HK-2 (cell line): ENCODE measurements around the gene SUPT3H.

ENCODE experiments used
- DNase-seq: peaks from one replicate; pipeline ENCODE4 v3.0.0-alpha.2; 2018; ENCODE audit not compliant: unreplicated experiment

Gene SUPT3H

DNA sequence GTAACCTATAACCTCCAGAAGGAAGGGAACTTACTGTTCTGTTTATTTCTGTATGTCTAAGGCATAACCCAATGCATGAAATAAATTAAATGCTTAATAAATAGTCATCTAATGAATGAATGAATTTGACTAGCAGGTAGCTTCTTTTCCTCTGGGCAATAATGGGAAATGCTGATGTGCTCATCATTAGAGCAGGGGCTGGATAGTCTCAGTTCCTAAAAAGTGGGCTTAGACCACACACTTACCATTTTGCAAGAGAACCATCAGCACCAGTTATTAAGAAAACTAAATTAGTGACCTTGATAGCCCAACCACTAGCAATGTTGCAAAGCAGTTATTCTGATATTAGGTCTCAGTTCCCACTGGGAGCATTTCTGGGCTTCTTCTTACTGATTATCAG, 540.5 kb downstream of the SUPT3H start:
- no peak for DNase-seq

DNA sequence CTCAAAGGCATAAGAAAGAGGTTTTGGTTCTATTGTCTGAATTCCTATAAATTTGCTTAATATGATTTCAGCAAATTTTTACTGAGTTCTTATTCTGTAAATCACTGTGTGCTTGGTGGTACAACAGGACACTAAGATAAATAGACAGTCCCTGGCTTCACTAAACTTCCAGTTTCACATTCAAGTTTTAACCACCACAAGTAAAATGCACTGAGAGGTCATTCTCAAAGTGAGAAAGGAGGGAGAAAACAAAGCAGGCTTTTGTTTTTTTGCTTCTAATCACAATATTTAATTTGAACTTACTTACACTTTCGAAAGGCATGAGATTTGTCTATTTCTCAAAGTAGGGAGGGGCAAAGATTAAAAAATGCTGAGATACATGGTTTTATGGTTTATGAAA, 544.5 kb downstream of the SUPT3H start:
- DNase-seq = no peak

DNA sequence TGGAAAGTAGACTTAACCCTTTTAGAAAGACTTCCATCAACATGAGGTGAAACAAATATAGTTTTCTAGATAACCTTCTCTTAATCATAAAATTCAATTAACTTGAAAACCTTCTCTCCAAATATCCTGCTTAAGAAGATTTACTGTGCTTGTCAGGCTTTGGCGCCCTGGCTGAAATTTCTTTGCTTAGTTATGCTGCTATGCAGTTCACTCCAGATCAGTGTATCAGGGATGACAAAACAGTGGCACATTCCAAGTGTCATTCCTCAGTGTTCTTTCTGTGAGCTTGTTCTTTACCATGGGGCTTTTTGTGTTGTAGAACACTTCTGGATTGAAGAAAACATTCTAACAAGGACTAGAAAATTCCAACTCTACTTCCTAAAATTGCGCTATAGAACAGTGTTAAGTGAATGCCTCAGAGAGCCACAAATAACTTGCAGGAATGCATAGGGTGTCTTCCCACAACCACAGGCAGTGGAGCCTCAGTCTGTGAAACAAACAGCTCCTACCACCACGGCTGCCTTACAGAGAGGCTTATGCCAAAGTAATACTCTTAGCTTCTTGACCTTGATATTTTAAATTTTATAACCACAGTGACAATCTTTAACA, 546.6 kb downstream of the SUPT3H start:
- no peak for DNase-seq

GRCh38 chr6:44829836-44830235, 547.9 kb downstream of the SUPT3H start:
- DNase-seq = no peak

DNA sequence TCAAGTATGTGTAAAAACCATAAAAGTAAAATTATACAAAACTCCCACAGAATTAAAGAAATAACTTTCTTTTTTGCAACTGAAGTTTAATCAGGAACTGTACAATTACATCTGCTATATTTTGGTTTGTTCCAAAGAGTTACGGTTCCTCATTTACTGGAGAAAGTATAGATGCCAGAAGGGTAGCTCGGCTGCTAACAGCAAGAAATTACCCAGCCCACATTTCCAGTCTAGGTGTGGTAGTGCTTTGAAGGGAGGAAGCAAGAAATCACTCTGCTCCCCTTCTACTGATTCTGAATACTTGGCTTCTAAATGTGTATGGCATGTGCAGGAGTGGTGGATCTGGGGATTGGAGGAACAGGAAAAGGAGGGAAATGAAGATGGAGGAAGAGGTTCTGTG, 549.0 kb downstream of the SUPT3H start:
- DNase-seq = no peak

DNA sequence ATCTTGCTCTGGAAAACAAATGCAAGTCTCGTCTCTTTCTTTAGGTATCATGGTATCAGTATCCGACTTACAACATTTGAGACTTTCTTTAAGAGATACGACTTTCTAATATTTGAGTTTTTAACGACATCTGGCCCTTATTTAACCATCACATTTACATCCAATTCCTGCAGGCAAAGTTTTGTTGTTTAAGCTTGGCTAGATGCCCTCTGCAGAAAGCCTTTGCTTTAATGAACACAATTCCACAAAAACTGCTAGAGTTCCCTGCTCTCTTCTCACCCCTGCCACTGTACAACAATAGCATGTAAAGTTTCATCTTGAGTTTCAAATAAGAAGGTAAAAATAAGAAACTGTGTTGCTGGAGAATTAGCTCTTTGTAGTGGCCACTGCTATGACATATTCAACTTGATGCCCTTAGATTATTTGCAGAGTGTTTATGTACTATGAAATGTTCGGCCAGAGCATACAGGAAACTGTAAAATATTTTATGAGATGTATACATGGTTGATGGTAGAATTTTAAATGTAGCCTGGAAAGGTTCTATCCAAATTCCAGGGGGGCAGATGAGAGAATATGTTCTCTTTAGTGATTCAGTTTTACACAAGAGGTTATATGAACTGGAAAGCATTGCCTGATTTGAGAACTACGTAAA, 551.6 kb downstream of the SUPT3H start:
- DNase-seq = no peak

DNA sequence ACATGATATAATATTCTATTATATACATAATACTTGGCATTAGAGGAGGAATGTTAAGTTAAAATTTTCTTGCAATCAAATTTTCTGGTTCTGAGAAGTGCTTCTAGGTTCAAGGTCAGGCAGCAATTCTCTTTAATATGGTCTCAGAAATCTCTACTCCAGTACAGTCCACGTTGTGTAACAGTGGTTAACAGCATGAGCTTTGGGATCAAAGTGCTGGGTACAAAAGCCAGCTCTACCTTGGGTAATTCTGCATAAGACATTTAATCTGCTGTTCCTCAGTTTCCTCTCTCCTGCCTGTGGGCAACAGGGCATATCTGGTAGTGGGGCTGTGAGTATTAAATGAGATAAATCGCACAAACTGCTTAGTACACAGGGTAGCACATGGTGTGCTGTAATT, 552.5 kb downstream of the SUPT3H start:
- DNase-seq = no peak

DNA sequence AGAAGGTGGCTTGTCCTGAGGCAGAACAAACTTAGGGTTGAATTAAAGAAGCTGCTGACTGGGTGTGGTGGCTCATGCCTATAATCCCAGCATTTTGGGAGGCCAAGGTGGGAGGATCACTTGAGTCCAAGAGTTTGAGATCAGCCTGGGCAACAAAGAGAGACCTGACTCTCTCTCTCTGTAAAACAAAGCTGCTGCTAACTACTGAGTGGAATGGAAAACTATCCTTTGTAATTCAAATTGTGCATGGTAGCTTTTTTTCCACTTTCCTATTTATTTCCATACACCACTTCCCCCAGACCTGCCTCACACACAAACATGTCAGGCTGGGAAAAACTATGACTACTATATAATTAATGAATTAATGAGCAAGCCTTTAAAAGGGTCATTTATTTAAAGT, 553.2 kb downstream of the SUPT3H start:
- no peak for DNase-seq

DNA sequence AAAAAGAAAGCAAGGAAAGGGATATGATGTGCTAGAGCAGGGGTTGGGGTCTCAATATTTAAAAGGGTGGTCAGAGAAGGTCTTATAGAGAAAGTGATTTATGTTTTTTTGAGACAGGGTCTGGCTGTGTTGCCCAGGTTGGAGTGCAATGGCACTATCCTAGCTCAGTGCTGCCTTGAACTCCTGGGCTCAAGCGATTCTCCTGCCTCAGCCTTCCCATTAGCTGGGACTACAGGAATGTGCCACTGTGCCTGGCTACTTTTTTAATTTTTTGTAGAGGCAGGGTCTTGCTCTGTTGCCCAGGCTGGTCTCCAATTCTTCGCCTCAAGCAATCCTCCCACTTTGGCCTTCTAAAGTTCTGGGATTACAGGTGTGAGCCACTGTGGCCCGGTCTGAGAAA, 557.0 kb downstream of the SUPT3H start:
- no peak for DNase-seq

DNA sequence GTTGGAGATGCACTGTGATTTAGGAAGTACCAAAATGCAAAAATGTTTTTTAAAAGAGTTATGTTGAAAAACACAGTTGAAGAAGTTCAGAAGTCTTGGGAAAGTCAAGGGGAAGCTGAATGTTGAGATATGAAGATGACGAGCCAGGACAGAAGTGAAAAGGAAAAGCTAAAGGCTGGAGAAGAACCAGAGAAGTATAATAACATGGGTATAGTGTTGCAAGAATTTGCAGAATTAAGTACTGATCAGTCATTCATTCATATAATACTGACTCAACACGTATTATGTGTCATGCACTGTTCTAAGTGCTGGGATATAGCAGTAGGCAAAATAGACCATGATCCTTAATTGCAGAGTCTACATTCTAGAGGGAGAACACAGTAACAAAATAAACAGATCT, 557.4 kb downstream of the SUPT3H start:
- DNase-seq = no peak

DNA sequence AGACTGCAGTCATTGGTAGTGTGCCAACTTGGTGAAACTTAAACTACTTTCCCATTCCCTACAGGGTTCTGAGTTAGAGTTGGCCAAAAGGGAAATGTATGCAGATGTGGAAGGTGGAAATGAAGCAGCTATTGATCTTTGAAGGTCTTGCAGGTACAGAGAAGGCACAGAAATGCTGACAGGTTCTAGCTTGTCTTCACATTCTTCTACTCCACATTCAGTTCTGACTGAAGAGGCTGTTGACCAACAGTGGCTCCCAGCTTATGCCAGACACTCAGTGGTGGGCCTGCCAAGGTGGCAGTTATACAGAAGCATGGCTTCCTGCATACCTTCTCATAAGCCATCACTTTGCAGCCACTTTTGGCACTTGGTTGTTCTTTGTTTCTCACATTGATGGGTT, 566.3 kb downstream of the SUPT3H start:
- DNase-seq = no peak

- no peak for DNase-seq
Observed at GRCh38 chr6:44809258-44809657, 568.5 kb downstream of the SUPT3H start.

GRCh38 chr6:44808148-44808547, 569.6 kb downstream of the SUPT3H start:
- DNase-seq = no peak

- DNase-seq = no peak
Observed at GRCh38 chr6:44806656-44807055, 571.1 kb downstream of the SUPT3H start.

DNA sequence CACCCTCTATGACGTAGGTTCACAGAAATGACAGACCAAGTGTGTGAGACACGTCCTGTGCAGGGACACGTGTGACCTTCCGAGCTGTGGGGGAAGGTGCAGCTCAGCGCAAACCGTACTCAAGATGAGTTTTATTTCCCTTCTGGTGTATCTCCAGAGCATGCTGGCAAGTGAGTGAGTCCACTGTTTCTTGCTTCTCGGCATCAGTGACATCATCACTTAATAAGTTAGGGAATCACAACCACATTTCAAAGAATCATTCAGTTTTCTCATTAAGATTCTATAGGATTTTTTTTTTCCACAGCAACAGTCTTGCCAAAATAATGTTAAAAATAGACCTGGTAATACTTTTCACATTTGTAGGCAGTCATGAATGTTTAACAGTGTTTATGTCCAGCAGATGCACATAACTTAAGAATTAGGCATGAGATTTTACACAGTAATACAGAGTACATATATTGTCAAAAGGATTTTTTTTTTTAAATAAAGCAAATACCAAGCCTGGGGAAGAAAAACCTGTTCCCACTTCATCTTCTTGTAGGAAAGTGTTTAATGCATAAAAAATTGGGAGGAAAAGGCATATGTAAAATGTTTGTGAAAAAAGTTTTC, 572.4 kb downstream of the SUPT3H start:
- DNase-seq = no peak

GRCh38 chr6:44804546-44805159, 573.1 kb downstream of the SUPT3H start:
- DNase-seq = no peak

DNA sequence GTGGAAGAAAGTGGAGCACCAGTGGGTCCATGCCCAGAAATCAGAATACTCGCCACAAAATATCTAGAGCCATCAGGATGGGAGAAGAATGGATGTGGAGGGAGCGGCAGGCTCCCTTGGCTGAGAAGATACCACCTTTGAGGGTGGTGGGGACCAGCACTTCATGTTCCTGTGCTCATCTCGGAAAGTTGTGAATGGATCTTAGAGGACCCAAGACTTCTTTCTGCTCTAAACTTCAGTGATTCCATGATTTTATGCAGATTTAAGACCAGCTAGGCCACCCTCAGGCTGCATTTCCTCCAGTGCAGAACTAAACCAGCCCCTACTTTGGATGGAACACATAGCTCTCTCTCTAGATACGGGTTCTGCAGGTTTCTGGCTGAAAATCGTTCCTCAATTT, 573.7 kb downstream of the SUPT3H start:
- DNase-seq = no peak

DNA sequence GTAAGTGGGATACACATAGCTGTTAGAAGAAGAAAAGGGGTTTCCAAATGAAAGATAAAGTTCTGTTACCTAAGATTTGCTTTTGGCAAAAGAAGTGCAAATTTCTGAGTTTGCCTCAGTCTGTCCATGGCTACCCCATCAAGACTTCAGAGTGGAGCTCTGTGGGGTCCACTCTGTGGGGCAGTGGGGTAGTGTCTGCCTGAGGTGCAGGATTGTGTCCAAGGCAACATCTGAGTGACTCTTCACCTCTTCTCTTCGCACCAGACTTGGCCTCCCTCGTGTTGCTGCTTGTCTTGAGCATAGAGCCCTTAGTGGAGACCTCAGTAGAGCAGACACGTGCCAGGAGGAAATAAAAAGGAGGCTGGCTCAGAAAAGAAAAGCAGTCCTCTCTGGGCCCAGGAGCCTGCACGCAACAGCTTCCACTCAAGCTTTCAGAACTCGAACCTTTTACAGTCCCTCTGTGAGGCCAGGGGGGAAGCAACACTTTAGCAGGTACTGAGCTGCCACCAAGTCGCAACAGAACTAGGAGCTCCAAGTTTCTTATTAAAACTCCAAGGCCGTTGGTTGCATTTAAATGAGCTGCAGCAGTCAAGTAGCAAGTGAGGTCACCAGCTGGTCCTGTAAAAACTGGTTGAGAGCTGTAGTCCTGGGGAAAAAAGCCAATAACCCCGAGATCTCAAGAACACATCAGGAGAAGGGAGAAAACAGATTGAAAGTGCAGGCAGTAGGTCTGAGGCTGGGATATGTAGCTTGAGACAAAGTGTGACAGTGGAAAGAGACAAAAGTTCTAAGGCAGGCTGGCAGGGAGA, 576.7 kb downstream of the SUPT3H start:
- no peak for DNase-seq

DNA sequence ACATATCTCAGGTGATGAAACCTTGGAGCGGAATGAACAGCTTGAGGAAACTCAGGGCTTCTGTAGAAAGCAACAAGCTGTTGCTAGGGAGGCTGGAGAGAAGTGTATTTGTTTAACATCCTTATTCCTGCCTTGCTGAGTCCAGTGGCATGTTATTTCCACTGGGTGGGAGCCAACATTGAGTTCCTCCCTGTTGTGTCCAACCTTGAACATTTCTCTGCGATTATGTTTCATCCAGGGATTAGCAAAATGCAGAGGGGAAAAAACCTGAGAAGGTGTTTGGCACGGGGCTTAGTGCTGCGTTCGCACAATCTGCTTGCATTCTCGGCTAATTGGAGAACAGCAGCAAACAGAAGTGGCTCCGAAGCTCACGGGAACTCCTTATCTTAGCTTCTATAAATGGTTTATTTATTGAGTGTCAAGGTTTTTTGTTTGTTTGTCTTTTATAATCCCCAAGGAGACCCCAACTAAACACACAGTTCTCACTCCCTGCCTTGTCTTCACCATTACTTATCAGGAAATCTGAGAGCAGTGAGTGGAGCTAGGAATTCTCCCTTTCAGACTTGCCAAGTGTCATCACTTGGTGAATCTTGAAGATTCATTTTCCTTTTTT, 577.5 kb downstream of the SUPT3H start:
- no peak for DNase-seq

- no peak for DNase-seq
Observed at GRCh38 chr6:44797746-44798145, 580.0 kb downstream of the SUPT3H start.

- no peak for DNase-seq
Observed at GRCh38 chr6:44795326-44795725, 582.4 kb downstream of the SUPT3H start.

DNA sequence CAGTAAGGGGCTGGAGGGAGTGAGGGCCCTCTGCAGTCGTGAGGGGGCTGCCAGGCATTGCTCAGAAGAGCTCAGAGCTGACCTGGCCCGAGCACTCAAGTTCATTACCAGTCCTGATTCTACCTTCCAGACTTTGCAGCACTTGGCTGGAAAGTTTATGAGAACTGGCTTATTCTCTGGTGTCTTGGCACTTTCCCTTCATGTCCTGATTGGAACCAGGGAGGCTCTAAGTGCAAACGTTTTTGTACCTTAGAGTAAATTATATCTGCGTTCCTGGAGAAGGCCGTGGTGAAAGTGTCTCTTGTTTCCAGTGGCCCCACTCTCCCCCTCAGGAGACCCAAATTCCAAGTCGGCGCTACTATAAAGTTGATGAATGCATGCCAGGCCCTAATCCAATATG, 587.9 kb downstream of the SUPT3H start:
- no peak for DNase-seq
